ENCODE data around the gene CSNK1G2.
A peak's percentile ranks its signal among the peaks of the same experiment; 100 is the strongest.

The CSNK1G2 gene

DNA sequence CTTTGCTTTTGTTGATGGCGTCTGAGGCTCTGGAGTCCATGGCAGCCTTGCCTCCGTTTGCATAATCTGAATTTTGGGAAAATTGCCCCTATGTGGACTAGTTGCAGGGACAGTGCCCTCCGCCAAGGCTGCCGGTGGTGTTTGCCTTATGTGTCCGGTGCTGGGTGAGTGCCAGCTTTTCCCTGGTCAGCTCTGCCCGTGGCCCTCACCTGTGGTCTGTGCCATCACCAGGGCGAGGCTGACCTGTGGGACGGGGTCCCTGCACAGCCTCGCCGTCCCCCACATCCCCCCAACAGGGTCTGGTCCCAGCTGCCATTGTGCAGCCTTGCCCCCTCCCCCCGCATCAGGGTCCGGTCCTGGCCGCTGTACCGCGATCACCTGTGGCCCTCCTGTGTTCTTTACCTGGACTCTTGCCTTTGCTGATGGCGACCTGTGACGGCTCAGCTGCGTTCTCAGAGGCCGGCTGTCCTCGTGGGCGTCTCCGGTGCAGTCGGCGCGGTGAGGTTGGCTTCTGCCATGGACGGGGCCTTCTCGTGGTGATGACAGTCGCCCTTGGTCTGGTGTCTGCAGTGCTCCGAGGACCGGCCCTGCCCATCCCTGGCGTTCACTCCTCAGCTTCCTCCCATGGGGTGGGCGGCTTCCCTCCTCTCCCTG is 12.6 kb downstream of the CSNK1G2 start:
- Mint-ChIP-seq H3K36me3 (ENCODE audit: insufficient read depth) (peaks cover 30% of the 10 kb centered on the region), H3K4me1 (peaks cover 17% of the 10 kb centered on the region), H3K27ac (ENCODE audit: low read depth) (peak overlapping the region; percentile 62), H3K27me3 (no peaks in the 10 kb centered on the region), H3K9me3 (no peaks in the 10 kb centered on the region), H3K4me3 (no peak overlapping the region)
- ATAC-seq (replicated peaks; ENCODE audit: extremely low read depth, poor library complexity, severe bottlenecking): no peak
- no peak for DNase-seq (ENCODE audit: low spot score in 2 of 2)

DNA sequence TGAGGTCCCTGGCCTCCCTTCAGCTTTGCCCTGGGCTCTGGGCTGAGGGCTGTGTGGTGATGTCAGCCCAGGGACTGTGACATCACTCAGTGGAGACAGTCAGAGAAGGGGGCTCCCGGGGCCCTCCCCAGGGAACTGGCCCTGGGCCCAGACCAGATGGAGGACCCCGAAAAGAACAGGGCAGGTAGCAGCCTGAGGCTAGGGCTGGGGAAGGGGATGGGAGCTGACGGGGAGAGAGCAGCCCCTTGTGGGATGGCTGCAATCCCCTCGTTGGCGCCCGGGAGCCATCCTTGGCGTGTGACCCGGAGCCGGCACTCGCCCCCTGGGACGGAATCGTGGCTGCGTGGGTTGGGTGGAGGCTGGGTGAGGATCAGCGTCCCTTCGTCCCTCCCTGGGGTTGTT is 13.6 kb downstream of the CSNK1G2 start:
- Mint-ChIP-seq H3K27ac (ENCODE audit: low read depth) (no peak overlapping the region), H3K4me1 (peaks cover 10% of the 10 kb centered on the region), H3K9me3 (no peaks in the 10 kb centered on the region), H3K4me3 (no peak overlapping the region), H3K36me3 (ENCODE audit: insufficient read depth) (peaks cover 25% of the 10 kb centered on the region), H3K27me3 (no peaks in the 10 kb centered on the region)
- DNase-seq (ENCODE audit: low spot score in 2 of 2) (no peak), ATAC-seq (replicated peaks; ENCODE audit: extremely low read depth, poor library complexity, severe bottlenecking) (no peak)

DNA sequence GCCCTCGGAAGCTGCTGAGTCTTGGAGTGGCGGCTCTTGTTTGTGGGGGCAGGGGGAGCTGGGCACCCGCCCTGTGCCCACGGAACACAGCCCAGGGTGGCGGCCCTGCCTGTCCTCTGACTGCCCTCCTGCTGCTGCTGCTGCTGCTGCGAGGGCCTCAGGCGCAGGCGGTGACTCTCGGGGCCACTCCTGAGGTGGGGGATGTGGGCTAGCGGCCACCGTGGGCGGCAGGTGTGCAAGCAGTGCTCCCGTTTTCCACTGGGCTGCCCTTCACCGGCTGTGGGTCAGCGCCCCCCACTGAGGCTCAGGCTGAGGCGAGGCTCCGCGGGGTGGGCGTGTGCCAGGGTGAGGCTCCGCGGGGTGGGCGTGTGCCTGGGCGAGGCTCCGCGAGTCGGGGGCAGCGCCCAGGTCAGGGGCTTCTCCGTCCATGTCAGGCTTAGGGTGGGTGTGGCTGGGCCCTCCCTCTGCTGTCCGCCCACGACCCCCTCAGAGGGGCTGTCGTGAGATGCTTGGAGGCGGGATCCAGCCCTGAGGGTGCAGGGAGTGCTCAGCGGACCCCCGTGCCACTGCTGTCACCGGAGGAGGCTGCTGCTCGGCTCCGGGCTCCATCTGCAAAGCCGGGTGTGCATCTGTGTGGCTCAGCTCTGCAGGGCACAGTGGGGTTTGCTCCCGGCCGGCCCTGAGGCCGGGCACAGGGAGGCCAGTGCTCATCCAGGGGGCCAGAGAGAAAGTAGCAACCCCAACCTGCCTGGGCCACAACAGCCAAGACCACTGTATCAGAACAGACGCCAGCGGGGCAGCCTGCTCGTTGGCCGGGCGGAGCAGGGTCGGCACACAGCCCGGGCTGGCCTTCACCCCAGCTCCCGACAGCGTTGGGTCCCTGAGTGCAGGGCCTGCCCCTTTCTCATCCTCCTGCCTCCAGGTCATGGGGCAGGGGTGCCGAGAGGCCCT is 14.5 kb downstream of the CSNK1G2 start:
- ATAC-seq (replicated peaks; ENCODE audit: extremely low read depth, poor library complexity, severe bottlenecking) (no peak), DNase-seq (ENCODE audit: low spot score in 2 of 2) (no peak)
- H3K4me1 Mint-ChIP-seq: peaks cover 15% of the 10 kb centered on the region
- H3K27ac Mint-ChIP-seq (ENCODE audit: low read depth): no peak overlapping the region
- H3K36me3 Mint-ChIP-seq (ENCODE audit: insufficient read depth): peaks cover 26% of the 10 kb centered on the region
- no peak overlapping the region for H3K4me3 Mint-ChIP-seq
- no peaks in the 10 kb centered on the region for H3K27me3 Mint-ChIP-seq
- no peaks in the 10 kb centered on the region for H3K9me3 Mint-ChIP-seq

DNA sequence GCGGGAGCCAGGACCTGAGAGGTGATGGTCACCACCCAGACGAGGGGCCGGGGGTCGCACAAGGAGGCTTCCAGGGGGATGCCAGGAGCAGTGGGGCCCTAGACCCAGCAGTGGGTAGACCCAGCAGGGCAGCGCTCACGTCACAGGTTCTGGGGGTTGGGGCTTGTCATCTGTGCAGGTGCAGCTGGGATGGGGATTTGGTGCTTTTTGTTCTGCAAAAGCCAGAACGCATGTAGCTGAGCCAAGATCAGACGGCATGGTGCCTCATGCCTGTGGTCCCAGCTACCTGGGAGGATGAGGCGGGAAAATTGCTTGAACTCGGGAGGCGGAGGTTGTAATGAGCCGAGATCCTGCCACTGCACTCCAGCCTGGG is 15.1 kb downstream of the CSNK1G2 start:
- Mint-ChIP-seq H3K4me1 (peaks cover 15% of the 10 kb centered on the region), H3K9me3 (no peaks in the 10 kb centered on the region), H3K4me3 (peak overlapping the region; percentile 32), H3K27ac (ENCODE audit: low read depth) (no peak overlapping the region), H3K36me3 (ENCODE audit: insufficient read depth) (peaks cover 29% of the 10 kb centered on the region), H3K27me3 (no peaks in the 10 kb centered on the region)
- no peak for DNase-seq (ENCODE audit: low spot score in 2 of 2)
- no peak for ATAC-seq (replicated peaks; ENCODE audit: extremely low read depth, poor library complexity, severe bottlenecking)

DNA sequence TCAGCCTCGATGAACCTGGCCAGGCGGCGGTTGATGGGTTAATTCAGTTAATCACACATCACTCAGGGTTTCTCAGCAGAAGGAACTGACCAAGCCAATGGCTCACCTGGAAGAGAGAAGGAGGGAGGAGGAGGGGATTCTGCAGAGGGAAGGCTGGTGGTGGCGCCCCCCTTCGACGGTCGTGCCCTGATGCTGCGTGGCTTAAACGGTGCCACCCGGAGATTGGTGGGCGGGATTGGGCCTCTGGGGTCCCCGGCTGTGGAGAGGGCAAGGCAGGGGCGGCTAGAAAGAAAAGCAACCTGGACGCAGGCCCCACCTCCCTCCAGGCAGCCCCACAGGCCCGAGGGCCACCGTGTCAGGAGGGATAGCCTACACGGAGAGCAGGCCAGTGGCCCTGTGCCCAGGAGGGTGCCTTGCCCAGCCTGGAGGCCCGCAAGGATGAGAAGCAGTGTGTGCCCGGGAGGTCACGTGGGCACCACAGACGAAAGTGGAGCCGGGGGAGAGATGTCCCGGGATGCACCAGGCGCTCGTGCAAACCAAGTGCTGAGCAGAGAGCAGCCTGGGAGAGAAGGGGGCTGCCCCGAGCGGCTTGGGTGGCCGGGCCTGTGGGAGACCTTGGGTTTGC is 16.0 kb downstream of the CSNK1G2 start:
- no peak overlapping the region for H3K27ac Mint-ChIP-seq (ENCODE audit: low read depth)
- H3K9me3 Mint-ChIP-seq: no peaks in the 10 kb centered on the region
- ATAC-seq (replicated peaks; ENCODE audit: extremely low read depth, poor library complexity, severe bottlenecking) (no peak), DNase-seq (ENCODE audit: low spot score in 2 of 2) (no peak)
- H3K36me3 Mint-ChIP-seq (ENCODE audit: insufficient read depth): peaks cover 30% of the 10 kb centered on the region
- H3K4me1 Mint-ChIP-seq: peaks cover 15% of the 10 kb centered on the region
- H3K4me3 Mint-ChIP-seq: no peak overlapping the region
- H3K27me3 Mint-ChIP-seq: no peaks in the 10 kb centered on the region

DNA sequence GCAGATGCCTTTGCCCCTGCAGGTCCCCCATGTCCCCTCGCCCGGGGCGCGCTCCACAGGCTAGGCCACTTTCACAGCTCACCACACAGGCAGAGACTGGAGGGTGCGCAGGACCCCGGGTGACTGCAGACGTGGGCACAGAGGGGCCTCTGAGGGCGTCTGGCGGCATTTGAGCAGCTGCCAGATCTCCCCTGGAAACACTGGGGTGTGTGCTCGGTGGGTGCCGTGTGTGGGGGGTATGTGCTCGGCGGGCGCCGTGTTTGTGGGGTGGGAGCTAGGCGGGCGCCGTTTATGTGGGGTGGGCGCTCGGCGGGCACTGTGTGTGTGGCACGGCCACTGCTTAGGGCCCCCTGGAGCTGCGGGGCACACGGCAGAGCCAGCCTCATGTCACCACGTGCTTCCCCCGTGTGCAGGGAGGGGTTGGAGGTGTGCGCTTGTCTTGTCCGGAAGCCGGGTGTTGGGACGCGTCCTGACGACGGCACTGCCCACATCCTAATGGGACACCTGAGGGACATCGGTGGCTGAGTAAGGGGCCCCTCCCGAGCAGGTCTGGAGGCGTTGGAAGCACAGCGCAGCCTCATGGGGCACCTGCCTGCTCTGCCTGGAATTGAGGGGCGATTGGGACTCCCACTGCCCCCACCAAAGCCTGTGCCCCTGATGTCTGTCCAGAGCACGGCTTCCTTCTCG is 16.7 kb downstream of the CSNK1G2 start:
- Mint-ChIP-seq H3K27ac (ENCODE audit: low read depth) (no peak overlapping the region), H3K9me3 (no peaks in the 10 kb centered on the region), H3K27me3 (no peaks in the 10 kb centered on the region), H3K4me3 (no peak overlapping the region), H3K4me1 (peaks cover 15% of the 10 kb centered on the region), H3K36me3 (ENCODE audit: insufficient read depth) (peaks cover 24% of the 10 kb centered on the region)
- ATAC-seq (replicated peaks; ENCODE audit: extremely low read depth, poor library complexity, severe bottlenecking) (no peak), DNase-seq (ENCODE audit: low spot score in 2 of 2) (no peak)

DNA sequence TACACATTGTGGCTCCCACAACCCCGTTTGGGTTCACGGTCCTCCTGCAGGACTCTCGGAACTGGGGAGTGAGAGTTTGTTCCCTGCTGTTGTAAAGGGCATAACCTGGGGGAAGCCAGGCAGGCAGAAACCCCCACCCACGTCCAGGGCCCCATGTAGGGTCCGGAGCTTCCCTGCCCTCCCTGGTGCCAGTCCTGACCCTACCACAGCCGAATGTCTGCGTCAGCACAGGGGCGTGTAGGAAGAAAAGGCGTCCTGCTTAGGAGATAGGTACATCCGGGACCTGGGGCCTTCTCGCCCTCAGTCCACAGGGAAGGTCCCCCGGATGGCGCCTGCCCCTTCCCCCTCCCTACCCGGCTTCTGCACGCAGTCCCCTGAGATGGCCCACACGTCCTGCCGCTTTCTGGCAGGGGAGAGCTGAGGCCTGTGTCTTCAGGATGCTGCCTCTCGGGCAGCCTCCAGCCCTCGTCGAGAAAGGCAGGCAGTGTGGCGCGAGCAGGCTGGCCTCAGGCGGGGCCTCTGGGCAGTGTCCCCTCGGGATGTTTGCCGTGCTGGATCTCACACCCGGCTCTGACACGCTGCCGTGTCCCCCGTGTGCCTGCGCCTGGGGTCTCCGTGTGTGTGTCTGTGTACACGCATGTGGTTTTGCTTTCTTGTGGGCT is 19.1 kb downstream of the CSNK1G2 start:
- Mint-ChIP-seq H3K27ac (ENCODE audit: low read depth) (no peak overlapping the region), H3K36me3 (ENCODE audit: insufficient read depth) (peaks cover 24% of the 10 kb centered on the region), H3K9me3 (no peaks in the 10 kb centered on the region), H3K4me3 (no peak overlapping the region), H3K4me1 (peaks cover 15% of the 10 kb centered on the region), H3K27me3 (no peaks in the 10 kb centered on the region)
- DNase-seq (ENCODE audit: low spot score in 2 of 2) (no peak), ATAC-seq (replicated peaks; ENCODE audit: extremely low read depth, poor library complexity, severe bottlenecking) (no peak)

DNA sequence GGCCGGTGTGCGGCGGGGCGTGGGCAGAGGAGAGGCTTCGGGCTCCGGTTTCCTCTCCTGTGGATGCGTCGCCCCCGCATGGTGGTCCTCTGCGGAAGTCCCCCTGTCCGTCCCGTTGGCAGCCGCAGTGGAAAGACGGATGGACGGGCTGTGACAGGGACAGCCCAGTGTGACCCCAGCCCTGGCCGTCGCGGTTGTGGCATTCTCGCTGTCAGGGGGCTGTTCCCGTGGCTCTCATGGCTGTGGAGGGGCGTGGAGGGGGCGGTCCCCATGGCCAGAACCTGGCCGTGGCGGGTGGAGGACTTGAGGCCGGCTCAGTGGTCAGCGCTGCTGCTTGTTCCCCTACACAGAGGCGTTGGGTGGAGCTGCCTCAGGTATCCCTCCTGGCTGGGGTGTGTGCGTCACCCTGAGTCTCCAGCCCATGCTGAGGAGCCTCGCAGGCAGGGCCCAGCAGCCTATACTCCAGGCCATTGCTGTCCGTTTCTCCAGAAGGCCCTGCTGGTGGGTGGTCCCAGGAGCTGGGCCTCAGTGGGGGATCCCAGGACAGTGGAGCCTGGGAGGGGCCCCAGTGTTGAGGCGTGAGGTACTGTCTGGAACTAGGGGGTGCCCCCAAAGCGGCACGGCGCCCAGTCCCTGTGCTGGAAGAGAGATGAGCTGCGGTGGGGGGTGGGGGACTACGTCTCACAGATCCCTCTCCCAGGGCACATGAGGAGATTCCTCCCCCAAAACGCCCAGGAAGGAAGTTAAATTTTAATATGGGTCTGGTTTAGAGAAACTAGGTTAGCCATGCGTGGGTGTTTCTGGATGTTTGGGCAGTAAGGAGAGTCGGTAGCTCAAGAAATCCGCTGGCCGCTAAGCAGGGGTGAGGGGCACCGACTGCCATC is 20.3 kb downstream of the CSNK1G2 start:
- H3K4me3 Mint-ChIP-seq: no peak overlapping the region
- ATAC-seq (replicated peaks; ENCODE audit: extremely low read depth, poor library complexity, severe bottlenecking) (no peak), DNase-seq (ENCODE audit: low spot score in 2 of 2) (no peak)
- H3K27me3 Mint-ChIP-seq: no peaks in the 10 kb centered on the region
- H3K27ac Mint-ChIP-seq (ENCODE audit: low read depth): peak overlapping the region; percentile 29
- peaks cover 19% of the 10 kb centered on the region for H3K4me1 Mint-ChIP-seq
- peaks cover 28% of the 10 kb centered on the region for H3K36me3 Mint-ChIP-seq (ENCODE audit: insufficient read depth)
- no peaks in the 10 kb centered on the region for H3K9me3 Mint-ChIP-seq

DNA sequence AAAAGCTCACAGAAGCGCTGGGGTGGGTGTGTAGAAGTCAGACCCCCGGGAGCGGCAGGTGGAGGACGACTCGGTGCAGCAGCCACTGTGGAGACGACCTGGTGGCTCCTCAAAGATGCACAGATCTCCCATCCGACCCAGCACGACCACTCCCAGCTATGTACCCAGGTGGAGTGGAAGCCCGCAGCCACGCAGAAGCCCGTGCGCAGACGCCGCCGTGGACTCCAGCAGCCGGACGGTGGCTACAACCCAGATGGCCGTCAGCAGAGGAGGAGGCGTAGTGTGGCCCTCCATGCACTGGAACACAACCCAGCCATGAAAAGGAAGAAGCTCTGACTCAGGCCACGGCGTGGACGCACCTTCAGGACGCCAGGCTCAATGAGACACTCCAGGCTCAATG is 21.7 kb downstream of the CSNK1G2 start:
- H3K27me3 Mint-ChIP-seq: no peaks in the 10 kb centered on the region
- no peak overlapping the region for H3K4me3 Mint-ChIP-seq
- H3K27ac Mint-ChIP-seq (ENCODE audit: low read depth): no peak overlapping the region
- DNase-seq (ENCODE audit: low spot score in 2 of 2) (no peak), ATAC-seq (replicated peaks; ENCODE audit: extremely low read depth, poor library complexity, severe bottlenecking) (no peak)
- H3K4me1 Mint-ChIP-seq: peaks cover 19% of the 10 kb centered on the region
- no peaks in the 10 kb centered on the region for H3K9me3 Mint-ChIP-seq
- peaks cover 23% of the 10 kb centered on the region for H3K36me3 Mint-ChIP-seq (ENCODE audit: insufficient read depth)

DNA sequence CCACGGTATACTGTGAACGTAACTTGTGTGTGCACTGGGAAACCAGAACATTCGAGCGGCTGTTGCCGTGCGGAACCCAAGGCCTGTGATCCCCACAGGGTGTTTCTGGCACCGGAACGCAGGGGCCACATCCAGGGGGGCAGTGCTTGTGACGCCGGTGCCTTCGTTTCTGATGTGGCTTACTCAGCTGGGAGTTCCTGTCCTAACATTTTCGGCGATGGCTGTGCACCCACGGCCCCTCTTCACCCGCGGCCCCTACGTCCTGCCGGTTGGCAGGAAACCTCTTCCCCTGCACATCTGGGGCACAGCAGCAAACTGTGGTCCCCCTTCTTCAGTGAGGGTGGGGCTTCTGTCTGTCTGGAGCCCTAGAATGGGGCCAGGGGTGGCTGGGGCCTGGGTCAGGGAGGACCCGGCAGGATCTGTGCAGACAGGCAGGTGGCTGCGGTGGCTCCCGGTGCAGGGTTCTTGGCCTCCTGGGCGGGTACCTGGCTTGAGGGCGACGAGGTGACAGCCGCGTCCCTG is 26.2 kb downstream of the CSNK1G2 start:
- peaks cover 15% of the 10 kb centered on the region for H3K36me3 Mint-ChIP-seq (ENCODE audit: insufficient read depth)
- ATAC-seq (replicated peaks; ENCODE audit: extremely low read depth, poor library complexity, severe bottlenecking): peak; percentile 76
- H3K27ac Mint-ChIP-seq (ENCODE audit: low read depth): peak overlapping the region; percentile 79
- H3K9me3 Mint-ChIP-seq: no peaks in the 10 kb centered on the region
- H3K4me1 Mint-ChIP-seq: peaks cover 14% of the 10 kb centered on the region
- H3K4me3 Mint-ChIP-seq: peak overlapping the region; percentile 68
- peak; percentile 39 to 48 for DNase-seq (ENCODE audit: low spot score in 2 of 2)
- H3K27me3 Mint-ChIP-seq: no peaks in the 10 kb centered on the region

Measured in central memory CD8-positive, alpha-beta T cell (primary cell).